Ishikawa (cell line): ENCODE data around the gene PLEKHH2.

ENCODE experiments used
- EGR1 ChIP-seq: IDR thresholded peaks from 2 replicates; pipeline ENCODE4 v1.6.1; 2012
- YY1 ChIP-seq: IDR thresholded peaks from 2 replicates; pipeline ENCODE4 v1.6.1; 2012; ENCODE audit warnings: low read depth
- ZBTB7A ChIP-seq: IDR thresholded peaks from 2 replicates; pipeline ENCODE4 v1.6.1; 2012; ENCODE audit warnings: low read depth
- TF ChIP-seq, protein P1 (sequence below): IDR thresholded peaks from 2 replicates; pipeline ENCODE4 v1.6.1; 2012

GRCh38 chr2:43653506-43653905, 16.4 kb downstream of the PLEKHH2 start:
- TF ChIP-seq, protein P1, sequence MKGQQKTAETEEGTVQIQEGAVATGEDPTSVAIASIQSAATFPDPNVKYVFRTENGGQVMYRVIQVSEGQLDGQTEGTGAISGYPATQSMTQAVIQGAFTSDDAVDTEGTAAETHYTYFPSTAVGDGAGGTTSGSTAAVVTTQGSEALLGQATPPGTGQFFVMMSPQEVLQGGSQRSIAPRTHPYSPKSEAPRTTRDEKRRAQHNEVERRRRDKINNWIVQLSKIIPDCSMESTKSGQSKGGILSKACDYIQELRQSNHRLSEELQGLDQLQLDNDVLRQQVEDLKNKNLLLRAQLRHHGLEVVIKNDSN: no peak
- TF ChIP-seq YY1 (no peak), ZBTB7A (no peak), EGR1 (no peak)
